Measurements from ENCODE around the gene SLC16A1. TPM values are rescaled to one million over a fixed set of nuclear protein-coding genes. Genes with fewer than 3 reads are reported as not detected.

Gene SLC16A1
- total and polyA plus RNA-seq, 2 of the 8 experiments (the other 6 are each of a cell fraction or from before 2014, with no cell fraction given): 435 to 545 TPM

DNA sequence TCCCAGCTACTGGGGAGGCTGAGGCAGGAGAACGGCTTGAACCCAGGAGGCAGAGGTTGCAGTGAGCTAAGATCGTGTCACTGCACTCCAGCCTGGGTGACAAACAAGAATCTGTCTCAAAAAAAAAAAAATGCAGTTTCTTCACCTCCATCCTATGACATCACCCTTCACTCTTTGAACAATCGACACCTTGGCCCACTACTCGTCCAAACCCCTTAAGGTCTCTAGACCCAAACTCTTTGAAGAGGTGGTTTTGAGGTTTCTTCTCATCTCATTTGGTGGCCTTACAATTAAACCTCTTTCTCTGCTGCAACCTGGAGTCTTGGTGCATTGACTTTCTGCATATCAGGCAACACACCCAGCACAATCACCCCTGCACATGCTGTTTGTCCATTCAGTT is 86.1 kb downstream of the SLC16A1 start (continued):
- TF ChIP-seq JUN (IDR thresholded peaks at IDR 0.05; ENCODE audit: low read depth, low read length): no peak
- no peak for TF ChIP-seq RBBP5 (IDR thresholded peaks at IDR 0.05; ENCODE audit: borderline replicate concordance, low read depth, low read length)
- TF ChIP-seq HDAC2 (IDR thresholded peaks at IDR 0.05; ENCODE audit: borderline replicate concordance in 1 of 2, low read depth in 2 of 2, low read length in 2 of 2): no peak
- TF ChIP-seq SIRT6 (IDR thresholded peaks at IDR 0.05; ENCODE audit: low read length): no peak

Measured in H1 (cell line).